ENCODE results near the gene PCDH9.

PCDH9 gene

GRCh38 chr13:67148161-67148571 is 82.0 kb downstream of the PCDH9 start:
- no peaks in the 10 kb centered on the region for H3K79me1 ChIP-seq (ENCODE audit: low read depth, low read length)
- no peak overlapping the region for H2BK12ac ChIP-seq (ENCODE audit: low read length)
- H3K4ac ChIP-seq (ENCODE audit: low read length): no peak overlapping the region
- H4K8ac ChIP-seq (ENCODE audit: low read depth, low read length): no peak overlapping the region
- no peak overlapping the region for H2BK15ac ChIP-seq (ENCODE audit: low read length)
- H4K91ac ChIP-seq (ENCODE audit: low read depth, low read length, poor library complexity): no peak overlapping the region
- H3K4me3 ChIP-seq (ENCODE audit: low read length in 2 of 2): no peak overlapping the region
- no peak overlapping the region for H3K23ac ChIP-seq (ENCODE audit: low read depth, low read length, poor library complexity)
- H3K27ac ChIP-seq (replicated peaks; ENCODE audit: low read length): no peak overlapping the region
- H2AK5ac ChIP-seq (ENCODE audit: low read depth, low read length): no peak overlapping the region
- no peak overlapping the region for H2BK120ac ChIP-seq (ENCODE audit: low read depth, low read length)
- no peak overlapping the region for H3K14ac ChIP-seq (ENCODE audit: low read length)
- H2BK5ac ChIP-seq (ENCODE audit: low read length): no peak overlapping the region
- no CpG with 5 or more reads among the region's 2 CpGs for WGBS, 2 donors (ENCODE audit: extremely low coverage in 2 of 2, insufficient read length in 2 of 2, insufficient replicate concordance in 1 of 2)
- peaks cover 2 to 26% of the 10 kb centered on the region in 2 donors for H3K4me1 ChIP-seq (ENCODE audit: control insufficient read depth in 2 of 2, insufficient read depth in 1 of 2, low read depth in 1 of 2, low read length in 2 of 2)
- DNase-seq (ENCODE audit: low spot score): no peak
- peak overlapping the region; percentile 70 for H2AFZ ChIP-seq (ENCODE audit: low read length)
- no peaks in the 10 kb centered on the region for H3K27me3 ChIP-seq (ENCODE audit: control insufficient read depth in 3 of 3, insufficient read depth in 3 of 3, low read depth in 1 of 3, low read length in 3 of 3)
- H3K18ac ChIP-seq (ENCODE audit: low read length): no peak overlapping the region
- no peaks in the 10 kb centered on the region for H3K9me3 ChIP-seq (replicated peaks in 1 of 2; ENCODE audit: control insufficient read depth in 2 of 2, insufficient read depth in 1 of 2, low read depth in 1 of 2, low read length in 2 of 2)
- H3K9ac ChIP-seq (ENCODE audit: low read depth, low read length, poor library complexity): no peak overlapping the region
- H3K36me3 ChIP-seq (replicated peaks in 1 of 2; ENCODE audit: control insufficient read depth in 2 of 2, insufficient read depth in 2 of 2, low read length in 2 of 2): no peaks in the 10 kb centered on the region
- no peak overlapping the region for H3K4me2 ChIP-seq (ENCODE audit: insufficient read depth, low read length, poor library complexity, severe bottlenecking)

- DNase-seq (ENCODE audit: low spot score): no peak
- no peak overlapping the region for H3K23ac ChIP-seq (ENCODE audit: low read depth, low read length, poor library complexity)
- no peak overlapping the region for H2BK15ac ChIP-seq (ENCODE audit: low read length)
- no peak overlapping the region for H2BK120ac ChIP-seq (ENCODE audit: low read depth, low read length)
- no peak overlapping the region for H3K9ac ChIP-seq (ENCODE audit: low read depth, low read length, poor library complexity)
- H4K8ac ChIP-seq (ENCODE audit: low read depth, low read length): no peak overlapping the region
- H3K27me3 ChIP-seq (ENCODE audit: control insufficient read depth in 3 of 3, insufficient read depth in 3 of 3, low read depth in 1 of 3, low read length in 3 of 3): no peaks in the 10 kb centered on the region
- no peak overlapping the region for H4K91ac ChIP-seq (ENCODE audit: low read depth, low read length, poor library complexity)
- H3K36me3 ChIP-seq (replicated peaks in 1 of 2; ENCODE audit: control insufficient read depth in 2 of 2, insufficient read depth in 2 of 2, low read length in 2 of 2): no peaks in the 10 kb centered on the region
- H3K9me3 ChIP-seq (replicated peaks in 1 of 2; ENCODE audit: control insufficient read depth in 2 of 2, insufficient read depth in 1 of 2, low read depth in 1 of 2, low read length in 2 of 2): no peaks in the 10 kb centered on the region
- H3K4me3 ChIP-seq (ENCODE audit: low read length in 2 of 2): peak overlapping the region in 1 of 2 donors; percentile 1
- WGBS, 2 donors (ENCODE audit: extremely low coverage in 2 of 2, insufficient read length in 2 of 2, insufficient replicate concordance in 1 of 2): no CpG with 5 or more reads among the region's 6 CpGs
- H2BK5ac ChIP-seq (ENCODE audit: low read length): no peak overlapping the region
- H3K4me1 ChIP-seq (ENCODE audit: control insufficient read depth in 2 of 2, insufficient read depth in 1 of 2, low read depth in 1 of 2, low read length in 2 of 2): peaks cover 2 to 26% of the 10 kb centered on the region in 2 donors
- no peak overlapping the region for H3K18ac ChIP-seq (ENCODE audit: low read length)
- no peak overlapping the region for H2AK5ac ChIP-seq (ENCODE audit: low read depth, low read length)
- H3K27ac ChIP-seq (replicated peaks; ENCODE audit: low read length): no peak overlapping the region
- H2BK12ac ChIP-seq (ENCODE audit: low read length): no peak overlapping the region
- H3K4me2 ChIP-seq (ENCODE audit: insufficient read depth, low read length, poor library complexity, severe bottlenecking): no peak overlapping the region
- no peak overlapping the region for H3K4ac ChIP-seq (ENCODE audit: low read length)
- no peak overlapping the region for H3K14ac ChIP-seq (ENCODE audit: low read length)
- H2AFZ ChIP-seq (ENCODE audit: low read length): peak overlapping the region; percentile 70
- no peaks in the 10 kb centered on the region for H3K79me1 ChIP-seq (ENCODE audit: low read depth, low read length)
Observed at GRCh38 chr13:67147342-67148133, 82.6 kb downstream of the PCDH9 start.

GRCh38 chr13:67146523-67147130 is 83.5 kb downstream of the PCDH9 start:
- no peak overlapping the region for H3K27ac ChIP-seq (replicated peaks; ENCODE audit: low read length)
- no peak overlapping the region for H4K8ac ChIP-seq (ENCODE audit: low read depth, low read length)

GRCh38 chr13:67145950-67146349 is 84.2 kb downstream of the PCDH9 start:
- Histone ChIP-seq H2AFZ (ENCODE audit: low read length) (no peak overlapping the region), H3K27ac (replicated peaks; ENCODE audit: low read length) (no peak overlapping the region), H3K9me3 (replicated peaks in 1 of 2; ENCODE audit: control insufficient read depth in 2 of 2, insufficient read depth in 1 of 2, low read depth in 1 of 2, low read length in 2 of 2) (no peaks in the 10 kb centered on the region), H3K4me2 (ENCODE audit: insufficient read depth, low read length, poor library complexity, severe bottlenecking) (no peak overlapping the region), H2BK15ac (ENCODE audit: low read length) (no peak overlapping the region), H3K27me3 (ENCODE audit: control insufficient read depth in 3 of 3, insufficient read depth in 3 of 3, low read depth in 1 of 3, low read length in 3 of 3) (no peaks in the 10 kb centered on the region), H3K79me1 (ENCODE audit: low read depth, low read length) (no peaks in the 10 kb centered on the region), H3K36me3 (replicated peaks in 1 of 2; ENCODE audit: control insufficient read depth in 2 of 2, insufficient read depth in 2 of 2, low read length in 2 of 2) (no peaks in the 10 kb centered on the region), H3K4ac (ENCODE audit: low read length) (no peak overlapping the region), H4K8ac (ENCODE audit: low read depth, low read length) (no peak overlapping the region), H2AK5ac (ENCODE audit: low read depth, low read length) (no peak overlapping the region), H2BK12ac (ENCODE audit: low read length) (no peak overlapping the region), H3K18ac (ENCODE audit: low read length) (no peak overlapping the region), H3K23ac (ENCODE audit: low read depth, low read length, poor library complexity) (no peak overlapping the region), H3K4me1 (ENCODE audit: control insufficient read depth in 2 of 2, insufficient read depth in 1 of 2, low read depth in 1 of 2, low read length in 2 of 2) (peaks cover 2 to 26% of the 10 kb centered on the region in 2 donors), H3K9ac (ENCODE audit: low read depth, low read length, poor library complexity) (no peak overlapping the region), H2BK5ac (ENCODE audit: low read length) (no peak overlapping the region), H4K91ac (ENCODE audit: low read depth, low read length, poor library complexity) (no peak overlapping the region), H2BK120ac (ENCODE audit: low read depth, low read length) (no peak overlapping the region), H3K14ac (ENCODE audit: low read length) (no peak overlapping the region), H3K4me3 (ENCODE audit: low read length in 2 of 2) (no peak overlapping the region)
- no peak for DNase-seq (ENCODE audit: low spot score)
- WGBS, 2 donors (ENCODE audit: extremely low coverage in 2 of 2, insufficient read length in 2 of 2, insufficient replicate concordance in 1 of 2): no CpG with 5 or more reads among the region's 1 CpG

More at GRCh38 chr13:67146523-67147130, 83.5 kb downstream of the PCDH9 start:
- Histone ChIP-seq H3K27me3 (ENCODE audit: control insufficient read depth in 3 of 3, insufficient read depth in 3 of 3, low read depth in 1 of 3, low read length in 3 of 3) (no peaks in the 10 kb centered on the region), H2BK12ac (ENCODE audit: low read length) (no peak overlapping the region), H3K9ac (ENCODE audit: low read depth, low read length, poor library complexity) (no peak overlapping the region), H3K4me2 (ENCODE audit: insufficient read depth, low read length, poor library complexity, severe bottlenecking) (no peak overlapping the region), H3K36me3 (replicated peaks in 1 of 2; ENCODE audit: control insufficient read depth in 2 of 2, insufficient read depth in 2 of 2, low read length in 2 of 2) (no peaks in the 10 kb centered on the region), H4K91ac (ENCODE audit: low read depth, low read length, poor library complexity) (no peak overlapping the region), H3K79me1 (ENCODE audit: low read depth, low read length) (no peaks in the 10 kb centered on the region), H3K9me3 (replicated peaks in 1 of 2; ENCODE audit: control insufficient read depth in 2 of 2, insufficient read depth in 1 of 2, low read depth in 1 of 2, low read length in 2 of 2) (no peaks in the 10 kb centered on the region), H2AFZ (ENCODE audit: low read length) (peak overlapping the region; percentile 70), H3K4ac (ENCODE audit: low read length) (no peak overlapping the region), H3K18ac (ENCODE audit: low read length) (no peak overlapping the region), H2BK15ac (ENCODE audit: low read length) (no peak overlapping the region), H2BK120ac (ENCODE audit: low read depth, low read length) (no peak overlapping the region), H3K14ac (ENCODE audit: low read length) (no peak overlapping the region), H3K4me1 (ENCODE audit: control insufficient read depth in 2 of 2, insufficient read depth in 1 of 2, low read depth in 1 of 2, low read length in 2 of 2) (peaks cover 2 to 26% of the 10 kb centered on the region in 2 donors), H3K4me3 (ENCODE audit: low read length in 2 of 2) (no peak overlapping the region), H3K23ac (ENCODE audit: low read depth, low read length, poor library complexity) (no peak overlapping the region), H2AK5ac (ENCODE audit: low read depth, low read length) (no peak overlapping the region), H2BK5ac (ENCODE audit: low read length) (no peak overlapping the region)
- DNase-seq (ENCODE audit: low spot score): no peak
- no CpG with 5 or more reads among the region's 4 CpGs for WGBS, 2 donors (ENCODE audit: extremely low coverage in 2 of 2, insufficient read length in 2 of 2, insufficient replicate concordance in 1 of 2)

Data from neuronal stem cell (in vitro differentiated cells).